Activated T-cell treated with anti-CD3 and anti-CD28 coated beads, Interleukin-2, amount 50 U/mL, for 48 hours (primary cell): ENCODE data around the gene MANBA.
A peak's percentile ranks its signal among the peaks of the same experiment; 100 is the strongest.
"Not testable (repeated sequence)": the region's sequence is repeated elsewhere in the genome, so short reads cannot be mapped to it uniquely, and the experiment has no call there.

Source experiments
- DNase-seq, 2 experiments: peaks; one replicate each; pipeline ENCODE4 v3.0.0-alpha.2; 2020

MANBA gene

GRCh38 chr4:102619021-102619420 lies 141.7 kb downstream of the MANBA start:
- not testable (repeated sequence) for DNase-seq

GRCh38 chr4:102616636-102617035 lies 144.1 kb downstream of the MANBA start:
- no peak for DNase-seq

GRCh38 chr4:102614801-102615200 lies 146.0 kb downstream of the MANBA start:
- DNase-seq = peak in 1 of 2 experiments; percentile 41

DNA sequence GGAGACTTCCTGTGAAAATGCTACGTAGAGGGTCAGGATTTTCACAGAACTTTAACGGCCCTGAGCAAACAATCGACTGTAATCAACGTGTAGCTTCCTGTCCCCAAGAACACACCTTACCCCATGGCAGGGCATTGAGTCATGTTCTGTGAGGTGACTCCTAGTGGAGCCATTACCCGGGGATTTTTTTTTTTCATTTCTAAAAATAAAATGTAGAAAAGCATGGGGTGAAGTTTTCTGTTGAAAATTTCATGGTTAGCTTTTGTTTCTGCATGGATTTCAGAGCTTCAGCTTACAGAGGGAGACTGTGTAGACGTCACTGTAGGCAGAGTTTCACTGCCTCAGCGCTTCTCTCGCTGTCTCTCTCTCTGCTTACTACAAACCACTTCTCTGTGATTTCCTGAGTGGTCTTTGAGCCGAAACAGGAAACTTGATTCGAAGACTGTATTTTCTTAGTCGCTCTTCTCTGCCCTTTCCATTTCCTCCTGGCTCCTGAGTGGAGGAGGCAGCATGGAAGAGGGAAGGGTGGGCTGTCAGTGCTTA lies 147.9 kb downstream of the MANBA start:
- peak in 1 of 2 experiments; percentile 45 for DNase-seq

DNA sequence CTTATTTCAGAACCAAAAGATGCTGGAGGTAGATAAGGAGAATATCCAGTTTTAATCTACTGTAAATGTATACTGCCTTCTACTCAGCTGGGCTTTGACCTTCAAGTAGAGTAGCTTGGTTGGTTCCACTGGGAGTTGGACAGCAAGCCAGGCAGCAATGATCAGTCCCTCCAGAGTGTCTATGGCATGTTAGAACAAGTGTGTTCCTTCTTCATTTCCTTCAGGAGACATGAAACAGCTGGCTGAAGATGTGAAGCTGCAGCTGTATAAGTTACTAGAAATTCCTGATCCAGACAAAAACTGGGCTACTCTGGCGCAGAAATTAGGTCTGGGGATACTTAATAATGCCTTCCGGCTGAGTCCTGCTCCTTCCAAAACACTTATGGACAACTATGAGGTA lies 148.6 kb downstream of the MANBA start:
- DNase-seq = no peak

- no peak for DNase-seq
Measured at GRCh38 chr4:102610476-102610875, 150.3 kb downstream of the MANBA start.

DNA sequence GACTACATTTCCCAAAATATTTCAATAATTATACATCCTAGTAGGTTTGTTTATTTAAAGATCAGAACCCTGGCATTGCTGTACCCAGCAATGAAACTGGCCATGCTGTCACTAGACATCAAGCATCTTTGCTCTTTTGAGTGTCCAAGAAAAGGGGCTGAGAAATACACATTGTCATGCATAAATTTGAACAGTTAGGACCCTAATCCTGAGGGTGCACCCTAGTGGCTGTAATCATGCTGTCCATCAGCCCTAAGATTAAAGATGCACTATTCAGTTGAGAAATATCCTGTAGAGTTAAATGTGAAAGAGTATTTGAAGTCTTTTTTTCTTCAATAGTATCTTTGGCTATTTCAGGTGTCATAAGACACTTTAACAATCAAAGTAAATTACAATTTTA lies 150.8 kb downstream of the MANBA start:
- no peak for DNase-seq

DNA sequence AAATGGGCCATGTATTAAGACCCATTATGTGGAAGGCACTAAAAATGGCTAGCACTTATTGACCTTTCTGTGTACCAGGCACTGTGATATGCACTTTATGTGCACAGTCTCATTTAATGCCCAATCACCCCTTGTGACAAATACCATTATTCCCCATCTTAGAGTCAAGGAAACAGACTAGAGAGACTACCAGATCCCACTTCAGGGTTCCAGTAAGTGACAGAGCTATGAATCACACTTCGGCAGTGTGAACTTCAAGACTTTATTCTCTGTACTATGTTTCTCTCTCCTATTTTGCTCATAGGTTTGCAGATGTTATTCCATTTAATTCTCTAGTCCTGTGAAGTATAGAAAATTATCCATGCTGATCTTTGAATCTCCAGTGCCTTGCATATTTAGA lies 152.6 kb downstream of the MANBA start:
- DNase-seq = no peak

DNA sequence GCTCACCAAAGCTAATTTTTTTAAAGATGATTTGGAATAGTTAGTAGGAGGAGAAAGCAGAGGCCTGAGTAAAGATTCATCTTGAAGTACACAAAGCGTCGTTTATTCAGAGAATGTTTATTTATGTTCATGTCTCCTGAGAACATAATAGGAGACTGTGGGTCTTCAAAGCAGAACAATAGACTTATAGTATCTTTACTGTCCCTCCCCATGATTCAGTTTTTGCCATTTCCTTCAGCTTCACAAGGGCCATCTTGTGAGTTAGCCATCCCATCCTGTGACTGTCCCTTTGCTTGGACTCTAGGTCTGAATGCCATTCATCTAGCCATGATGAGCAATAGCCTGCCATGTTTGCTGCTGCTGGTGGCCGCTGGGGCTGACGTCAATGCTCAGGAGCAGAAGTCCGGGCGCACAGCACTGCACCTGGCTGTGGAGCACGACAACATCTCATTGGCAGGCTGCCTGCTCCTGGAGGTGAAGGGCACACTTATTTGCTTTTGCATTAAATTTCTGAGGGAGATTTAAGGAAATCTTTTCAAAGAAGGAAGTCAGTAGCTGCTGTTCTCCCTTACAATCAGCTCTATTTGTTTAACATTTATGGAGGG lies 153.8 kb downstream of the MANBA start:
- no peak for DNase-seq

GRCh38 chr4:102606261-102606660 lies 154.5 kb downstream of the MANBA start:
- no peak for DNase-seq

- no peak for DNase-seq
Measured at GRCh38 chr4:102604222-102604940, 156.4 kb downstream of the MANBA start.

GRCh38 chr4:102601586-102602227 lies 159.1 kb downstream of the MANBA start:
- DNase-seq = no peak

- no peak for DNase-seq
Measured at GRCh38 chr4:102600689-102601088, 160.1 kb downstream of the MANBA start.

GRCh38 chr4:102599886-102600285 lies 160.9 kb downstream of the MANBA start:
- no peak for DNase-seq

GRCh38 chr4:102599455-102599854 lies 161.3 kb downstream of the MANBA start:
- no peak for DNase-seq

- no peak for DNase-seq
Measured at GRCh38 chr4:102598762-102599374, 161.9 kb downstream of the MANBA start.

- no peak for DNase-seq
Measured at GRCh38 chr4:102598086-102598761, 162.5 kb downstream of the MANBA start.

- DNase-seq = no peak
Measured at GRCh38 chr4:102596532-102596931, 164.2 kb downstream of the MANBA start.

DNA sequence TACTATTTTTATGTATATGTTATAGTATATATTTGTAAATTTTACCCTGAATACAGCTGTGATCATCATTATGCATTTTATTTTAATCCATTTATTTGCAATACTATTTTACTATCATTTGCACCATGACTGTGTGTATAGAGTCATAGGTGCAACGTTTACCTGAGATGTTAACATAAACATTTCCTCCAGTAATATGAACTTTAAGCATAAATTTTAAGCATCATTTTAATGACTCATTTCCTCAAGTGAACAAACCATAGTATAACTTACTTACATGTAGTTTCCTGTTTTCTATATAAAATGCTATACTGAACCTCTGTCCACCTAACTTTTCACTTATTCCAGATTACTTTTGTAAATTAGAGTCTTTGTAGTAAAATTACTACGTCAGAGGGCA lies 166.8 kb downstream of the MANBA start:
- DNase-seq = no peak

- no peak for DNase-seq
Measured at GRCh38 chr4:102593147-102593546, 167.6 kb downstream of the MANBA start.

DNA sequence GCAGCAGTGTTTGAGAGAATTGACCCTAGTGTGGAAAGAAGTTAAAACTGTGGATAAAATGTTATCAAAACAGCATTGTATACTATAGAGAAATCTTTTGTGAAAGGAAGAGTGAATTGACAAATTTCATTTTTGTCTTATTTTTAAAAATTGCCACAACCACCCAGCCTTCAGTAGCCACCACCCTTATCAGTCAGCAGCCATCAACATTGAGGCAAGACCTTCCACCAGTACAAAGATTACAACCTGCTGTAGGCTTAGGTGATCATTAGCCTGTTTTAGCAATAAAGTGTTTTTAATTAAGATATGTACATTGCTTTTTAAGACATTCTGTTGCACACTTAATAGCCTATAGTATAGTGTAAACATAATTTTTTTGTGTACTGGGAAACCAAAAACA lies 168.5 kb downstream of the MANBA start:
- DNase-seq = no peak

DNA sequence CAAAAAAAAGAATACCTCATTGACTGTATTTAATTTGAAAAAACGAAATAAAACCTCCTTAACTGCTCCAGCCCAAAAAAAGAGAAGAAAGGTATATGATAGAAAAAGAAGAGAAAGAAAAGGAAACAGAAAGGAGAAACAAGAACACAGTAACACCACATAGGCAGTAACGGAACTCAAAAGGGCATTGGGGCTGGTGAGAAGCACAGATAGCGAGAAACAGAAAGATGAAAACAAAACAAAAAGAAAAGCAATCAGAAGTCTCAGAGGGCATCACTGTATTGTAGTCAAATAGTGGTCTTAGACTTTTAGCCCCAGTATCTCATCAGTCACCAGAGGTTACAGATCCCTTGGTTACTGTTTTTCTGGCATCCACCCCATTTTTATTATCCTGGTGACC lies 171.0 kb downstream of the MANBA start:
- no peak for DNase-seq

DNA sequence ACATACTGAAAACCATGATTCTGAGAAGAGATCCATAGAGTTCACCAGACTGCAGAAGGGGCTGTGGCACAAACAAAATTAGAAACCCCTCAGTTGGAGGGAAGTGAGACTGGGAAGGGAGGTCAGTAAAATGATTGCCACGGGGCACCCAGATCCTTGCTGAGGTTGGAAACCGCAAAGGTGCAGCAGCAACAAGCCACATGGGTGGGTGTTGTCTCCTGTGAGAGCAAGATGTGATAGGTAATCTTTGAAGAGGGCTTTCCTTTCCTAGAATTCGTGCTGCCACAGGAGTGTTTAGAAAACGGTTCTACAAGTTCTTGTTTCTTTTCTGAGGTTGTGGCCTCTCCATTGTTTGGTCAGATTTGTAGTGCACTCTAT lies 174.1 kb downstream of the MANBA start:
- peak; percentile 52 to 62 for DNase-seq
